Mammary epithelial cell (primary cell): ENCODE data around the gene CCDC142.
A peak's percentile ranks its signal among the peaks of the same experiment; 100 is the strongest.

Experiments
- CTCF ChIP-seq, 2 donors: IDR thresholded peaks in 1 of 2; conservative IDR thresholded peaks in 1 of 2; 2 replicates each; pipeline ENCODE4 v1.5.1; 2011 to 2012; ENCODE audit warnings: inconsistent platforms in 2 of 2, low read length in 2 of 2, mild to moderate bottlenecking in 2 of 2, control low read depth in 1 of 2, low read depth in 1 of 2; ENCODE audit not compliant: insufficient read depth in 1 of 2; ENCODE audit errors: extremely low read depth in 1 of 2
- EZH2 ChIP-seq: IDR thresholded peaks from 2 replicates; pipeline ENCODE4 v1.6.1; 2012; ENCODE audit warnings: low read length, inconsistent platforms, borderline replicate concordance

DNA sequence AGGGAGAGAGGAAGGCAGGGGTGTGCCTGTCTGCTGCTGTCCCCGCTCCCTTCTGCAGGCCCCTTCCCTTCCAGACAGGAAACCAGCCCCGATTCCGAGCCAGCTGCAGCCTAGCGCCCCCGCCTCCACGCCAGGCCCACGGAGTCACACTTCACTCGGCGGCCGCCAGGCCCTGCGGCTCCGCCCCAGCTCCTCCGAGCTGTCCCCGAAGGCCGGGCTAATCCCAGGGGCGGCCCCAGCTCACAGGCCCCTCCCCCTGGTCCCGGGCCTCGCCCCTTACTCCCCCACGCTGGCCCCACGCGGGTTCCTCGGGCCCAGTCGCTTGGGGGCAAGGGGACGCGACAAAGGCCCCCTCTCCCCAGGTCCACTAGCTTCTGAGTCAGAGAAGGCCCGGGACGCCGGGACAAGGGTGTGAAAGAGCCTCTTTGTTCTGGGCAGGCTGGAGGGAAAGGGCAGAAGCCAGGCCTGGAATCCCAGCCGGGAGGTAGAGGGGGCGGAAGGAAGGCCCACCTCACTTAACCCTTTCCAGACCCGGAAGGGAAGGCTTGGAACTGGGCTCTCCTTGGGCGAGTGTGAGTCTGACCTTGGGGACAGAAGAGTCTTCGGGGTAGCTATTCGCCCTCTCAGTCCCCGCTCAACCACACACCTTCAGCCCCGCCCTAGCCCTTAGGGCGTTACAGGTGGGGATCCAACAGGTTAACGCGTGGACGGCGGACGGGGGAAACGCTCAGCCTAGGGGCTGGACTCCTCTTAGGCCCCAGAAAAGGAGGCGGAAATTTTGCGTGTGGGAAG lies 42.2 kb downstream of the CCDC142 start:
- TF ChIP-seq EZH2 = no peak
- TF ChIP-seq CTCF (conservative IDR thresholded peaks at IDR 0.05 in 1 of 2, IDR thresholded peaks at IDR 0.05 in 1 of 2; ENCODE audit: extremely low read depth in 1 of 2, insufficient read depth in 1 of 2, low read depth in 1 of 2, low read length in 2 of 2) = peak; percentile 3 to 29
